Fibroblast of lung (primary cell): ENCODE measurements around the gene NR4A1. TPM values are rescaled to one million over a fixed set of nuclear protein-coding genes. Genes with fewer than 3 reads are reported as not detected.

Source experiments
- DNase-seq, 2 donors: peaks; one replicate each; pipeline versions ENCODE4 v3.0.0 to v3.0.0-alpha.2; 2010; ENCODE audit warnings: low read depth in 2 of 2
- H2AFZ ChIP-seq: 2 replicates; pipeline ENCODE4 v1.5.1; 2012; ENCODE audit warnings: low read length, control low read depth, inconsistent platforms
- H3K27ac ChIP-seq: 2 replicates; pipeline ENCODE4 v1.5.1; 2011; ENCODE audit warnings: low read length, control low read depth; ENCODE audit not compliant: insufficient read depth
- H3K27me3 ChIP-seq: 2 replicates; pipeline ENCODE4 v1.5.1; 2011; ENCODE audit warnings: mild to moderate bottlenecking, low read length; ENCODE audit not compliant: control insufficient read depth, insufficient read depth
- H3K36me3 ChIP-seq: 2 replicates; pipeline ENCODE4 v1.5.1; 2011; ENCODE audit warnings: low read length; ENCODE audit not compliant: control insufficient read depth, insufficient read depth
- H3K4me1 ChIP-seq: 2 replicates; pipeline ENCODE4 v1.5.1; 2011; ENCODE audit warnings: low read length; ENCODE audit not compliant: control insufficient read depth, insufficient read depth; ENCODE audit errors: extremely low read depth
- H3K4me2 ChIP-seq: 2 replicates; pipeline ENCODE4 v1.5.1; 2011; ENCODE audit warnings: low read length, control low read depth; ENCODE audit not compliant: insufficient read depth; ENCODE audit errors: extremely low read depth
- H3K4me3 ChIP-seq, 4 experiments: fragments of 200-600 bp in 1 of 4; sonication (generic) in 1 of 4; replicated peaks in 1 of 4; 2 replicates each; pipeline ENCODE4 v1.5.1; 2011 to 2016; ENCODE audit warnings: low read length in 4 of 4, low read depth in 3 of 4, mild to moderate bottlenecking in 3 of 4, control low read depth in 2 of 4, inconsistent platforms in 1 of 4, mixed read lengths in 1 of 4; ENCODE audit not compliant: insufficient read depth in 1 of 4; ENCODE audit errors: control extremely low read depth in 1 of 4
- H3K79me2 ChIP-seq: 2 replicates; pipeline ENCODE4 v1.5.1; 2012; ENCODE audit warnings: mild to moderate bottlenecking, low read length, inconsistent platforms; ENCODE audit not compliant: control insufficient read depth, insufficient read depth
- H3K9ac ChIP-seq: 2 replicates; pipeline ENCODE4 v1.5.1; 2011; ENCODE audit warnings: mild to moderate bottlenecking, low read length, control low read depth; ENCODE audit not compliant: insufficient read depth
- H3K9me3 ChIP-seq: 2 replicates; pipeline ENCODE4 v1.5.1; 2012; ENCODE audit warnings: low read depth, low read length; ENCODE audit not compliant: control insufficient read depth, insufficient read depth
- H4K20me1 ChIP-seq: 2 replicates; pipeline ENCODE4 v1.5.1; 2011; ENCODE audit warnings: low read length; ENCODE audit not compliant: control insufficient read depth, insufficient read depth; ENCODE audit errors: extremely low read depth
- CTCF ChIP-seq, 2 donors: IDR thresholded peaks in 1 of 2; conservative IDR thresholded peaks in 1 of 2; 1 replicate in 1 of 2; 2 replicates in 1 of 2; pipeline ENCODE4 v1.5.1; 2011 to 2012; ENCODE audit warnings: low read length in 2 of 2, control low read depth in 1 of 2, inconsistent platforms in 1 of 2, low read depth in 1 of 2, mild to moderate bottlenecking in 1 of 2
- EZH2 ChIP-seq: IDR thresholded peaks from 2 replicates; pipeline ENCODE4 v1.5.1; 2012; ENCODE audit warnings: low read length, control low read depth, mild to moderate bottlenecking; ENCODE audit errors: missing control alignments
- polyA plus RNA-seq, 2 donors: library from polyadenylated mRNA; depleted of rRNA in 1 of 2; stranded (reverse) in 1 of 2; unstranded in 1 of 2; fragments of >200 nt; gene quantifications; 2 replicates each; pipeline ENCODE4 v1.2.1, GENCODE V29; 2011 to 2012; ENCODE audit warnings: missing spikeins in 1 of 2
- total RNA-seq: library from RNA; depleted of rRNA; stranded (reverse); fragments of >200 nt; gene quantifications from 2 replicates; pipeline ENCODE4 v1.2.1, GENCODE V29; 2014

NR4A1 gene
- total and polyA plus RNA-seq, 2 donors (not counting 1 experiment from before 2014, with no cell fraction given) = 3.8 to 4.1 TPM

GRCh38 chr12:52052468-52053186 lies 1.4 kb downstream of the NR4A1 start:
- H3K4me2 ChIP-seq = peak overlapping the region; percentile 76

GRCh38 chr12:52053536-52054209 lies 2.4 kb downstream of the NR4A1 start:
- Histone ChIP-seq H3K4me2 (no peak overlapping the region), H2AFZ (no peak overlapping the region), H3K36me3 (peaks cover 8% of the 10 kb centered on the region), H3K4me3 (peak overlapping the region in 1 of 4 experiments; percentile 73), H3K4me1 (peaks cover 10% of the 10 kb centered on the region), H3K9me3 (no peaks in the 10 kb centered on the region), H3K79me2 (no peaks in the 10 kb centered on the region), H4K20me1 (no peaks in the 10 kb centered on the region), H3K9ac (no peak overlapping the region), H3K27ac (no peak overlapping the region), H3K27me3 (no peaks in the 10 kb centered on the region)
- TF ChIP-seq CTCF (conservative IDR thresholded peaks at IDR 0.05 in 1 of 2, IDR thresholded peaks at IDR 0.05 in 1 of 2; ENCODE audit: low read depth in 1 of 2, low read length in 2 of 2) (no peak), EZH2 (no peak)
- DNase-seq = peak in 1 of 2 donors; percentile 58

More at GRCh38 chr12:52052468-52053186, 1.4 kb downstream of the NR4A1 start:
- no peak for TF ChIP-seq EZH2
- no peak for TF ChIP-seq CTCF (conservative IDR thresholded peaks at IDR 0.05 in 1 of 2, IDR thresholded peaks at IDR 0.05 in 1 of 2; ENCODE audit: low read depth in 1 of 2, low read length in 2 of 2)
- Histone ChIP-seq H2AFZ (no peak overlapping the region), H3K36me3 (peaks cover 7% of the 10 kb centered on the region), H3K79me2 (no peaks in the 10 kb centered on the region), H3K4me1 (peaks cover 10% of the 10 kb centered on the region), H3K9me3 (no peaks in the 10 kb centered on the region), H3K4me3 (peak overlapping the region; percentile 64 to 76 (median 70)), H4K20me1 (no peaks in the 10 kb centered on the region), H3K9ac (peak overlapping the region; percentile 90), H3K27me3 (no peaks in the 10 kb centered on the region), H3K27ac (peak overlapping the region; percentile 80)
- DNase-seq = peak in 1 of 2 donors; percentile 39

- Histone ChIP-seq H3K36me3 (peaks cover 10% of the 10 kb centered on the region), H3K9ac (no peak overlapping the region), H3K4me3 (no peak overlapping the region), H2AFZ (no peak overlapping the region), H3K79me2 (no peaks in the 10 kb centered on the region), H3K27ac (no peak overlapping the region), H3K9me3 (no peaks in the 10 kb centered on the region), H4K20me1 (no peaks in the 10 kb centered on the region), H3K4me1 (peaks cover 10% of the 10 kb centered on the region), H3K27me3 (no peaks in the 10 kb centered on the region), H3K4me2 (no peak overlapping the region)
- TF ChIP-seq EZH2 = no peak
- no peak for TF ChIP-seq CTCF (conservative IDR thresholded peaks at IDR 0.05 in 1 of 2, IDR thresholded peaks at IDR 0.05 in 1 of 2; ENCODE audit: low read depth in 1 of 2, low read length in 2 of 2)
- peak in 1 of 2 donors; percentile 35 for DNase-seq
Observed at GRCh38 chr12:52054231-52054832, 3.1 kb downstream of the NR4A1 start.
